Measurements from ENCODE around the gene LYPD8.

DNA sequence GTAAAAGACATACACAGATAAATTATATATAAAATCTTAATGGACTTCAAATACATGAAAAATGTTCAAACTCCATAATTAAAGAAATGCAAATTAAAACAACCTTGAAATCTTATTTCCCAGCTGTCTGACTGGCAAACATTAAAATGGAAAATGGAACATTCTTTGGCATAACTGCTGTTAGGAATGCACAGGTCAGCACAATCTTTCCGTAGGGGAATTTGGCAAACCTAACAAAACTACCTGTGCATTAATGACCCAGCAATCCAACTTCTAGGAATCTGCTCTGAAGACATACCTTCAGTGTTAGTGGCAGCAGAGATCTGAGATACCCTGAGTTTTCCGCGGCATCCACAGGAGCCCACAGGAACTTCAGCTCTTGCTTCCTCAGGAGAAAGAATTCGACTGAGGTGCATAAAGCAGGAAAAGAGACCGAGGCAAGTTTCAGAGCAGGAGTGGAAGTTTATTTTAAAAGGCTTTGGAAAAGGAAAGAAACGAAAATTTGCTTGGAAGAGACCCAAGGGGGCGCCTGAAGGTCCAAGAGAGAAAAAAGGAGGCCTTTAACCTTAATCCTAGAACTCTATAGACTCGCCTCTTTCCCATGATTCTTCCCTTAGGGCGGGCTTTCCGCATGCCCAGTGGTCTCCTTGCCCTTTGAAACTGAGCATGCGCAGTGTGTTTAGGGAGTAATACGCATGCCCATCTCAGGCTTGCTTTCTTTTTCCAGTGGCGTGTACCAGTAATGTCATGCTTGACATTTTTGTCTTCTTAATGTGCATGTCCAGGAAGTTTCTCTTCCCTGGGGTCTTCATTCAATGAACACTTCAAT, 24.8 kb downstream of the LYPD8 start:
- TF ChIP-seq, protein P1, sequence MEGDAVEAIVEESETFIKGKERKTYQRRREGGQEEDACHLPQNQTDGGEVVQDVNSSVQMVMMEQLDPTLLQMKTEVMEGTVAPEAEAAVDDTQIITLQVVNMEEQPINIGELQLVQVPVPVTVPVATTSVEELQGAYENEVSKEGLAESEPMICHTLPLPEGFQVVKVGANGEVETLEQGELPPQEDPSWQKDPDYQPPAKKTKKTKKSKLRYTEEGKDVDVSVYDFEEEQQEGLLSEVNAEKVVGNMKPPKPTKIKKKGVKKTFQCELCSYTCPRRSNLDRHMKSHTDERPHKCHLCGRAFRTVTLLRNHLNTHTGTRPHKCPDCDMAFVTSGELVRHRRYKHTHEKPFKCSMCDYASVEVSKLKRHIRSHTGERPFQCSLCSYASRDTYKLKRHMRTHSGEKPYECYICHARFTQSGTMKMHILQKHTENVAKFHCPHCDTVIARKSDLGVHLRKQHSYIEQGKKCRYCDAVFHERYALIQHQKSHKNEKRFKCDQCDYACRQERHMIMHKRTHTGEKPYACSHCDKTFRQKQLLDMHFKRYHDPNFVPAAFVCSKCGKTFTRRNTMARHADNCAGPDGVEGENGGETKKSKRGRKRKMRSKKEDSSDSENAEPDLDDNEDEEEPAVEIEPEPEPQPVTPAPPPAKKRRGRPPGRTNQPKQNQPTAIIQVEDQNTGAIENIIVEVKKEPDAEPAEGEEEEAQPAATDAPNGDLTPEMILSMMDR (IDR thresholded peaks at IDR 0.05), result no peak
- TF ChIP-seq POLR2AphosphoS5 (IDR thresholded peaks at IDR 0.05; ENCODE audit: low read depth, low read length) (no peak), TCF7L2 (IDR thresholded peaks at IDR 0.05; ENCODE audit: low read depth, low read length) (no peak), SIN3A (IDR thresholded peaks at IDR 0.05; ENCODE audit: borderline replicate concordance, insufficient read depth, low read depth, low read length) (no peak)
- TF ChIP-seq, protein P2, sequence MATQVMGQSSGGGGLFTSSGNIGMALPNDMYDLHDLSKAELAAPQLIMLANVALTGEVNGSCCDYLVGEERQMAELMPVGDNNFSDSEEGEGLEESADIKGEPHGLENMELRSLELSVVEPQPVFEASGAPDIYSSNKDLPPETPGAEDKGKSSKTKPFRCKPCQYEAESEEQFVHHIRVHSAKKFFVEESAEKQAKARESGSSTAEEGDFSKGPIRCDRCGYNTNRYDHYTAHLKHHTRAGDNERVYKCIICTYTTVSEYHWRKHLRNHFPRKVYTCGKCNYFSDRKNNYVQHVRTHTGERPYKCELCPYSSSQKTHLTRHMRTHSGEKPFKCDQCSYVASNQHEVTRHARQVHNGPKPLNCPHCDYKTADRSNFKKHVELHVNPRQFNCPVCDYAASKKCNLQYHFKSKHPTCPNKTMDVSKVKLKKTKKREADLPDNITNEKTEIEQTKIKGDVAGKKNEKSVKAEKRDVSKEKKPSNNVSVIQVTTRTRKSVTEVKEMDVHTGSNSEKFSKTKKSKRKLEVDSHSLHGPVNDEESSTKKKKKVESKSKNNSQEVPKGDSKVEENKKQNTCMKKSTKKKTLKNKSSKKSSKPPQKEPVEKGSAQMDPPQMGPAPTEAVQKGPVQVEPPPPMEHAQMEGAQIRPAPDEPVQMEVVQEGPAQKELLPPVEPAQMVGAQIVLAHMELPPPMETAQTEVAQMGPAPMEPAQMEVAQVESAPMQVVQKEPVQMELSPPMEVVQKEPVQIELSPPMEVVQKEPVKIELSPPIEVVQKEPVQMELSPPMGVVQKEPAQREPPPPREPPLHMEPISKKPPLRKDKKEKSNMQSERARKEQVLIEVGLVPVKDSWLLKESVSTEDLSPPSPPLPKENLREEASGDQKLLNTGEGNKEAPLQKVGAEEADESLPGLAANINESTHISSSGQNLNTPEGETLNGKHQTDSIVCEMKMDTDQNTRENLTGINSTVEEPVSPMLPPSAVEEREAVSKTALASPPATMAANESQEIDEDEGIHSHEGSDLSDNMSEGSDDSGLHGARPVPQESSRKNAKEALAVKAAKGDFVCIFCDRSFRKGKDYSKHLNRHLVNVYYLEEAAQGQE (IDR thresholded peaks at IDR 0.05; ENCODE audit: insufficient read depth in 1 of 2, low read depth in 2 of 2, low read length in 1 of 2), result no peak

Measured in Panc1 (cell line).